ENCODE results near the gene LSM10.

Gene LSM10

GRCh38 chr1:36343651-36344394 lies 53.9 kb downstream of the LSM10 start:
- TF ChIP-seq POLR2AphosphoS5 (IDR thresholded peaks at IDR 0.05; ENCODE audit: low read depth, low read length), result no peak
- TF ChIP-seq FOXP2 (optimal IDR thresholded peaks at IDR 0.05; ENCODE audit: borderline replicate concordance, extremely low read depth, extremely low read length, insufficient read depth), result no peak
- TF ChIP-seq TAF1 (IDR thresholded peaks at IDR 0.05; ENCODE audit: borderline replicate concordance, insufficient read depth, low read length), result no peak
- TF ChIP-seq REST (IDR thresholded peaks at IDR 0.05; ENCODE audit: insufficient read depth in 1 of 2, low read depth in 2 of 2, low read length in 2 of 2), result no peak
- no peak for TF ChIP-seq SIN3A (IDR thresholded peaks at IDR 0.05; ENCODE audit: borderline replicate concordance, insufficient read depth, low read length)

All from PFSK-1 (cell line).